ENCODE results near the gene TNIP2.
"Not testable (repeated sequence)": the region's sequence is repeated elsewhere in the genome, so short reads cannot be mapped to it uniquely, and the experiment has no call there.

Gene TNIP2

DNA sequence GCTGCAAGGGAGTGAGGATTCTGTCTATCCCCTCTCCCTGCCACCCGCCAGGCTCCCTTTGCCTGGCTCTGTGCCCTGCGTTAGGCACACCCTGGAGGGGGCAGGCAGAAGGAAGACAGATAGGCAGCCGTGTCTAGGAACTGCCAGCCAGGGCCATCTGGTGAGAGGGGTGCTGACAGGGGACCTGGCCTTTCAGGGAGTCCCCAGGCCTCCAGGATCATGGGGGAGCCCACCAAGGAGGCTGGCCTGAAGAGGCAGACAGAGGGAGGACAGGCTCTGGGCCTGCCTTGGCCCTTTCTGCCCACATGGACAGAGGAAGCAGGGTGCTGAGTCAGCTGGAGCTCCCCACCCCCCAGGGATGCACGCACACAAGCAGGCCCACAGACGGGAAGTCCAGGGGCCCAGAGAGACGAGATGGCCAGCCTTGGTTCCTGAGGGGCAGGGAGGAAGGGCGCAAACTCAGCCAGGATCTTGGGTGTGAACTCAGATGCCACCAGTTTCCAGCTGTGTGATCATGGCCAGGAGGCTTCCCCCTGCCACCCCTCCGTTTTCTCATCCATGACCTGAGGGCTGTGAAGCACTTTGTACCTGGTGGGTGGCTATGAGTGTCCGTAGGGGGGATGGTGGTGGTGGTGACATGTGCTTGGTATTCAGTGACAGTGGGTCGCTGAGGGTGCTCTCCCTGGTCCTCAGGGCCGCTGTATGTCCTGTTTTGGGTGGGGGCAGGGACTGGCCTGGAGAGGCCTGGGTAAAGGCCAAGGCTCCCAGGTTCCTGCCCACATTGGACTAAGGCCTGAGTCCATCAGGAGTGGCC, 38.6 kb upstream of the TNIP2 start:
- in situ Hi-C loops (cut with MboI; ENCODE audit: low sequenced_read_pairs), result no loop called here

DNA sequence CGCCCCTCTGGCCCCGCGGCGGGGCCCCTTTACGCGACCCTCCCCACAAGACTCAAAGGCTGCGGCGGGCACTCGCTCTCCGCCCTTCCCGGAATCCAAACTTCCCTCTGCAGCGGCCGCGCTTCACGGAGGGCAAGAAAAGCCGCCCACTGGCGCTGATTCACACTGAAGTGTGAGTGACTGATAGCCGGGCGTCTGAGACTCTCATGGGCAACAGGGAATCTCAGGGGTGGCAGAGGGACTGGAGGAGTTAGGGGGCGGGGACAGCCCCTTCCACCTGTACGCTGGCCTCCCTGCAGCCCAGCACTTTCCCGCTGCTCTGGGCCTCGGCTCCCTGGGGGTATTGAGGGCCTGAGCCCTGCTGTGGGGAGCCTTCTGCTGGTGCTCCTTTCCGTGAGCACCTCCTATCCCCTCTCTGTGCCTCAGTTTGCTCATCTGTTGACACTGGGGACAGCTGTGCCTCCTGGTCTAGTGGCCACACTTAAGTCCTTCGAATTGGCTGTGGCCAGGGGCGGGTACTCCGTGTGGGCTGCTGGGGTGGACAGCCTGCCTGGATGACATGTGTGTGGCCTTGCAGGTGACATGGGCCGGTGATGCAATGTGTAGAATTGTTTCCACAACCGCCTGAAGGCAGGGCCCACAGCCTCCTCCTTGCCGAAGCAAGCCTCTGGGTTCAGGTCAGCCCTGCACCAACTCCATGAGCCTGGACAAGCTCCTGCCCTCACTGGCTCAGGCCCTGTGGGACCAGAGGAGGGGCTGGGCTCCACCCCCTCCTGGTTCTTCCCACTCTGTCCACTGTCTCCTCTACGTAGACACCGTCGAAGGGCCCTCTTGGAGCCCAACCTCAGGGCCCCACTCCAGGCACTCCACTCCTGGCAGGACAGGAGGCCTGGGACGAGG, 37.7 kb upstream of the TNIP2 start:
- in situ Hi-C loops (cut with MboI; ENCODE audit: low sequenced_read_pairs), result no loop called here

DNA sequence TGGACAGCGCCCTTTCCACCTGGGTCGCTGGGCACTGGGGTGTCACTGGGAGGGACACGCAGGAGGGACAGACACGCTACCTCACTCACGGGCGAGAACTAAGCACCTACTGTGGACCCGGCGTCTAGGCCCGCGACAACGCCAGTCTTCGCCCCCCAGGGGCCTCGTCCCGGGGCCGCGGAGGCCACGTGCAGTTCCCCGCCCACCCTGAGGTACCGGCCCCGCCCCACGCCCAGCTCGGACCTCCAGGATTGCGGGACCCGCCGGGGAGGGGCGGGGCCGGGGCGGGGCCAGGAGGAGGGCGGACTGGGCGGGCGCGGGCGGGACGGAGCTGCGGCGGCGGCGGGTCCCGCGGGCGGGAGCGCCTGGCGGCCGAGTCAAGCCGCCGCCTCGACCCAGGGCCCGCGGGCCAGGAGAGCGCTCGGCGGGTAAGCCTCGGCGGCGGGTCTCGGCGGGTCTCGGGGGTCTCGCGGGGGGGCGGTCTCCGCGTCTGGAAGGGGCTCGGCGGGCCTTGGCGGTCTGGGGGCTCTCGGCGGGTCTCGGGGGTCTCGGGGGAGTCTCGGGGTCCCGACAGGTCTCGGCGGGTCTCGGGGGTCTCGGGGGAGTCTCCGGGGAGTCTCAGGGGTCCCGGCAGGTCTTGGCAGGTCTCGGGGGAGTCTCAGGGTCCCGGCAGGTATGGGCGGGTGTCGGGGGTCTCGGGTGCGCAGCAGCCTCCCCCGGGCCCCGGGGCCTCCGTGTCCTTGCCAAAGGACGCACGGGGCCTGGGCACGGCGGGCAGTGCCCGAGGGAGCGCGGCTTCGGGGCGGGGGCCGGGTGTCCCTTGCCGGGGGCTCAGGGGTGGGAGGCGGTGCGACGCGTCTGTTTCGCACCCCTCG, 36.8 kb upstream of the TNIP2 start, which contains the start of gene SH3BP2:
Gene SH3BP2, plus strand, starts transcription at position 375 of the 875 bp plus-strand sequence. CDS start 27,533 bp downstream, outside the sequence.
- in situ Hi-C loops (cut with MboI; ENCODE audit: low sequenced_read_pairs), result no loop called here

DNA sequence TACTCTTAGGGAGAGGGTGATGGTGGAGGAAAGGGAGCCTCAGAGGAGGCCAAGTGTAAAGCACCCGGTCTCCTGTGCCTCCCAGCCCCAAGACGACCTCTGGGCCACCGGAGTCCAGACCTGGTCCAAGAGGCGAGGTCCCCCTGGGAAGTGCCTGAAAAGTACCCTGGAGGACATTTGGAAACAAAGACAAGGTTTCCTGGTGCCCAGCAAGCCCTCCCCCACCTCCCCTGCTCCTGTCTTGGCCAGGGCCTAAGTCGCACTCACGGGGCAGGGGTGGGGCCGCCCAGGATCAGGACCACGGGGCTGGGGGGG, 36.2 kb upstream of the TNIP2 start:
- in situ Hi-C loops (cut with MboI; ENCODE audit: low sequenced_read_pairs), result no loop called here

DNA sequence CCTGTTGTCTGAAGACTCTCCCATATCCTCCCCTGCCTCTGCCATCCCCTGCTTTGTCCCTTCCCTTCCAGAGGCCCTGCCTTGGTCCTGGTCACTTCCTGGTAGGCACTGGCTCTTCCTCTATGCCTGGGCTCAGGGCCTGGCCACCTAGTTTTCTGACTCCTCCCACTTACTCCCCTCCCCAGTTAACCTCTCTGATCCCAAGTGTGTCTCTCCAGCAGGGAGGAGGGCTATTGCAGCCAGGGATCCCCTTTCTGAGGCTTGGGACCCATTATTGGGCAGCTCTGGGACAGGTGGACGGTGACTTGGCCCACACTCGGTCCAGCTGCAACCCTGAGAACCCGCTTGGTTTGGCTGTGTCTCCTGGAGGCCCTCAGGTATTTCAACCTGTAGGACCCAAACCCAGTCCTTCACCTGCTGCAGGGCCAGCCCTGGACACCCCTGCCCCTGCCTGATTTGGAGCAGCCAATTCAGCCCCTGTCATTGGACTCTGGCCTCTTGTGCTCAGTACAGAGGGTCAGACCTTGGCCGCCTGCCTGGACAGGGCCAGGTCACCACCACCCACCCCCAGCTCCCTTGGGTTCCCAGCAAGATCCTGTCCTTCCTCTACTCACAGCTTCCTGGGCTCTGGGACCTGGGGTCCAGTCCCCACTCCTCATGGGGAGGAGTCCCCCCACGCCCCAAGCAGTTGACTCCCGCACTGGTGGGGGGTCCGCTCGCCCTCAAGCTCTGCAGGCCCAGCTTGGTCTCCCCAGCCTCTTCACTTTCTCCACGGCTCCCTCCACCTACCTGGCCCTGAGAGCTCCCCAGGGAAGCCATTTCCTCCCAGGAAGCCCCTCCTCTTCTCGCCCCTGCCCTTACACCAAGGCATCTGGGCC, 35.6 kb upstream of the TNIP2 start:
- in situ Hi-C loops (cut with MboI; ENCODE audit: low sequenced_read_pairs), result no loop called here

DNA sequence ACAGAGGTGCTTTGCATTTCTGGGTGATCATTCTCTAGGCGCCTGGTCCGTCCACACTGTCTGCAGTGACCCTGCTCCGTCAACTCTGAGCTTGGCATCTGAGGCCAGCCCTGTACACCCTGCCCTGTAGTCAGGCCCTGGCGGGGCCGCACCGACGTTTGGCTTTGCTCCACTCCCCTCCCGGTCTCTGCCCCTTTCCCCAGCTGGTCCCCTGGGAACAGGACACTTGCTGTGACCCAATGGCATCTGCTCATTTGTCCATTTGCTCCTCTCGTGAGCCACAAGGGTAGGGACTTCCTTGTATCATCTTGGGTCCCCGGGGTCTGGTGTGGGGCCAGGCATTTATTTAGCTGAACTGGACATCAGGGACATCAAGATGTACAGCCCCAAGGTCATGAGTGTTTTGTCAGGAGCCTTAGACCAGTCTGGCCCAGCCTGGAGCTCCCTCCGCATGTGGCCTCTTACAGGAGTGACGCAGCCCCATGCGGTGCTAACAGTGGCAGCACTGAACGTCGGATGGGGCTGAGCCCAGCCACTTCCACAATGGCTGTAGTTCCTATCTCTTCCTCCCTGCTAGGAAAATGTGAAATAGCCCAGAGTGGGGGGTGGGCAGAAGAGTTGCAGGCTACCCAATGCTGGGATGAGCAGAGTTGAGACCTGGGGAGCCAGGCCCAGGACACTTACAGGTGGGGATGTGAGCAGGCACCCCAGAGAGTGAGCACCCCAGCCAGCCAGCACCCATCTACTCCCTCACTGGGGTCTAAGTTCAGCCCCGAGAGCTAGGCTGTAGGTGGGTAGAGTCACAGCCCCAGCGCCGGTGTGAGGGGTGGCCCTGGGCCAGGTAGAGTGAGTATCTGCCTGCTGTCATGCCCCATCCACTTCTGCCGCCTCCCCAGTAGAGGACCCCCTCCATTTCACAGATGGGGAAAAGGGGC, 34.7 kb upstream of the TNIP2 start:
- in situ Hi-C loops (cut with MboI; ENCODE audit: low sequenced_read_pairs), result no loop called here

DNA sequence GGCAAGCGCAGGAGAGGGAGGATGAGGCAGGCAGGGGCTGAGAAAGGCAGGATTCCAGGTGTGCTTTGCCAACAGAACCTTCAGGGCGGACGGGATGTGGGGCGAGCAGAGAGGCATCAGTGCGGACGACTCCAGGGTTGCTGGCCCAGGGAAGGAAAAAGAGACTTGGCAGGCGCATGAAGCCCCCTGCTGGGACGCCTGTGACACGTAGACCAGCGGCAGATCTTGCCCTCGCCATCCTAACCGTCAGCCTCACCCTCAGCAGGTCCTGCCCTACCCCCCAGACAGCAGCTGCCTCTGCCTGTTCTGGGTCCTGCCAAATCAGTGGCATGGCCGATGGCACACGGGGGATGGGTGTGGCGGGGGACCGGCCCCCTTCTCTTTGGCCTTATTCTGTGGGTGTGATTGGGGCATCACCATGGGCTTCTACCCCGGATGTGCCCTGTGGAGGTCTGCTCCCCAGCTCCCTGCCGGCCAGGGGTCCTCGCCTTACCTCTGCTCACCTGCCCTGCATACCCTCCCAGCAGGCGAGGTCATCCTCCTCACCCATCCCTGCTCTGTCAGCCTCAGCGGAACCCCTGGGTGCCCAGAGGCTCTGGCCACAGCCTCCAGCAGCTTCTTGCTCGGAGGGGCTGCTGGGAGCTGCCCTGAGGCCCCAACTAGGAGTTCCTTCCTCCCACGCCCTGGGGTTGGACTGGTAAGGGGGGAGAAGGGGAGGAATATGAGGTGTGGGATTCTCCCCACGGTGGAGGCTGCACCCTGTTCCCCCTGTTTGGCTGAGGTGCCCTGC, 33.9 kb upstream of the TNIP2 start:
- in situ Hi-C loops (cut with MboI; ENCODE audit: low sequenced_read_pairs), result no loop called here

DNA sequence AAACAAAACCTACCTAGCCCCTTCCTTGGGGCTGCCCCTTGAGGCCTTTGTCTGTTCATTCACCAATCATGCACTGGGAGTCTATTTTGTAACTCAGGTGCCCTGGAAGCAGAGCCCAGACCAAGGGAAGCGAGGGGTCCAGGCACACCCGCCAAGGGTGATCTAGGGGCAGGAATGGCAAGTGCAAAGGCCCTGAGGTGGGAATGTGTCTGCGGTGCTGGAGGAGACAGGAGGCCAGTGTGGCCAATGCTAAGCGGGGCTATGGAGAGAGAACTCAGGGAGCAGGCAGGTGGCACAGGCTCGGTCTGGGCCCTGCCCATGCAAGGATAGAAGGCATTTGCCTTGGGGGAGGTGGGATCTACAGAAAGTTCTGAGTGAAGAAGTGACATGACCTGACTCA, 33.2 kb upstream of the TNIP2 start:
- in situ Hi-C loops (cut with MboI; ENCODE audit: low sequenced_read_pairs), result no loop called here

DNA sequence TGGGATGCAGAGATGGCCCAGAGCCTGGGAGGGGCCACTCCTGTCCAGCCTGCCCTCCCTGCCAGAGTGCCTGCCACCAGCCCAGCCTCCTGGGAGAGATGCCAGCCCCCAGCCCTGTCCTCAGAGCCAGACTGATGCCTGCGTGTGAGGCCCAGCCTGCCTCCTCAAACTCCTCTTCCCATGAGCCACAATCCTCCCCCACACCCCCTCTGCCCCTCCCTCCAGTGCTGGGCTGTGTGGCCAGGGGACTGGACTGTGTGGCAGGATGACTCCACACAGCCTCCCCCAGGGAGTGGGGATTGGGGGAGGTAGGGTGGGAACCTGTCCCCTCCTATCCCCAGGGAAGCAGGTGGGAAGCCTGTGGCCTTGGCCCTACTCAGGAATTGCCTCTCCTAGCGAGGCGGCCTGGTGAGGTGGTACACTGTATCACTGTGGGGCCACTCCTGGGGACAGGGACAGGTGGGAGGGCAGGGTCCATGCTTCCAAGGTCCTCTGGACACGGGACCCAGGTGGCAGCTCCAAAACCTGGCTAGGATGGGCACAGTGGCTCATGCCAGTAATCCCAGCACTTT, 32.5 kb upstream of the TNIP2 start:
- in situ Hi-C loops (cut with MboI; ENCODE audit: low sequenced_read_pairs), result no loop called here

DNA sequence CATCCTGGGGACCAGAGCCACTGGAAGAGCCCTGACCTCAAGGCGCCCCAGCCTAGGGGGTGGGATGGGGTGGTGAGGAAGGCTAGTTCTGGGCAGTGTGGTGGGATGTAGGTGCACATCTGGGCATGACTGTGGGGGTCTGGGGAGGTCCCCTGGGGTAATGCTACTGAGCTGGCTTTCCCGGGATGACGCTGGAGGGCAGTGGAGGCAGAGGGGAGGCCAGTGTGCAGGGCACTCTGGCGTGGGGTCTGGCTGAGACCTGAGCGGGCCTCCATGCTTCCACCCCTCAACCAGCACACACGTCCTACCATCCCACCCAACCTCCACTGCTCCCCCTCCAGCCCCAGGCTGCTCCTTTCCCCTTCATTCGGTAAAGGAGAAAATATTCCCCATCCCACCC, 32.0 kb upstream of the TNIP2 start:
- in situ Hi-C loops (cut with MboI; ENCODE audit: low sequenced_read_pairs), result no loop called here

DNA sequence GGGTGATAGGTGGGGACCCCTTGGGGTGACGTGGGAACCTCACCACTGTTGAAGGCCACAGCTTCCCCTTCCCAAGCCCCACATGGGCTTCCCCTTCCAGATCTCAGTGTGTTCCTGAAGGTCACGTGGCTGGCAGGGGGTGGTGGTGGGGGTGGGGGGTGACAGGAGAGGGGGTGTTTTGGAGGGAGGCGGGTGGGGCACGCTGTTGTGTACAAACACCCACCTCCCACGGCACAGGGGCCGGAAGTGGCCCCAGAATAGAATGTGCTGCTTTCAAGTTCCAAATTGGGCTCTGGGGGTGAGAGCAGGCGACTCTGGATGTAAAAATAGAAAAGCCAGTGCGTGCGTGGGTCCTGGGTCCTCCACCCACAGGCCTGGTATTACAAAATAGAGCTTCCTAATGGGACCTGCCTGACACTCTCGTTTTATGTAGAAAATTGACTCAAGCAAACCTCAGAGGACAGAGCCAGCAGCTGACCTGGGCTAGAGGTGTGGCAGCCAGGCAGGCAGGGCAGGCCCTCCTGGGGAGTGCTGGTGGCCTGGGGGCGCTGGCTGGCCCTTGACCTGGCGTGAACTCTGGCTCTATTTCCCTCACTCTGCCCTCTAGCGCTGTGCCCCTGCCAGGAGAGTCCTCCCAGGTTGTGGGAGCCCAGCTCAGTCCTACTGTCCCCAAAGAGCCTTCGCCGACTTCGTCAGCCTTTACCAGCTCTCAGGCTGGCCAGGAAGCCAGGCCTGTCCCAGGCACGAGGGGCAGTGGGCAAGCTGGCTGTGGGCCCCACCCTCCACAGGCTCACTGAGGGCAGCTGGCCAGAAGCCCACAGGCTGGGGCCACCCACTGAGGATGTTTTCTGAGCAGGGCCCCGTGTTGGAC, 31.3 kb upstream of the TNIP2 start:
- in situ Hi-C loops (cut with MboI; ENCODE audit: low sequenced_read_pairs), result no loop called here

DNA sequence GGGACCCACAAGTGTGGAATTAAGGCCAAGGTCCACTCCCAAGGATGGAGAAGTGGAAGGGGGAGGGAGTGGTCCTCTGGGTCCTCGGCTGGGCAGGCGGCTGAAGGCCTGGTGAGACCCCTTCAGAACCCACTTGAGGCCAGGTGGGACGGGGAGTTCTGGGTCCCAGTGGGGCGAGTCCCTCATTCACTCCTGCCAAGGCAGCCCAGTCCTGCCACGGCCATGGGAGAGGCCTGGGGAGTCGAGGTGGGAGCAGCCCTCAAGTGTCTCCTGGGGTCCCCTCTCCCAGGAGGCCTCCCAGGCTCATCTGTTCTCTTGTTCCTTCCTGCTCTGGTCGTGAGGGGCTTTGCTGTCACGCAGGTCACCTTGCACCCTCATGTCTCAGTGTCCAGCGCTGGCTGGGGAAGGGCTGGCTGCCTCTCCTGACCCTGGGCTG, 30.7 kb upstream of the TNIP2 start:
- in situ Hi-C loops (cut with MboI; ENCODE audit: low sequenced_read_pairs), result no loop called here

DNA sequence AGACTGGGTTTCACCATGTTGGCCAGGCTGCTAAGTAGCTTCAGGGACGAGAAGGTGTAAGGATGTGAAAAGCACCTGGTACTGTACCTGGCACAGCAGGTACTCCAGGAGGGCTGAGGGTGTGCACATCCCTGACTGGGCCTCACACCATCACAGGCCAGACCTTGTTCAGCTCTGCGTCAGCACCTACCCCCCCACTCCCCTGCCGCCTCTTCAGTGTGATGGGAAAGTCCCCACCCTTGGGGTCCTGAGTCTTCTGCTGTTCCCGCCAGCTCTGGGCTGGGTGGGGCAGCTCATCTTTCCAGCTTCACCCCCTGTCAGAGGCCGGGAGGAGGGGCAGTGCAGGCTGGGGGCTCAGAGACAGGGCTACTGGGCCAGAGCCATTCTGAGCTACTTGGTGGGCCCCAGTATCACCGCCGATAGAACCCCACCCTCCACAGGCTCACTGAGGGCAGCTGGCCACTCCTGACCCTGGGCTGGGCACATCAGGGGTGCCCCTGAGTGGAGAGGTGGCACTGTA, 30.1 kb upstream of the TNIP2 start:
- in situ Hi-C loops (cut with MboI; ENCODE audit: low sequenced_read_pairs), result no loop called here

DNA sequence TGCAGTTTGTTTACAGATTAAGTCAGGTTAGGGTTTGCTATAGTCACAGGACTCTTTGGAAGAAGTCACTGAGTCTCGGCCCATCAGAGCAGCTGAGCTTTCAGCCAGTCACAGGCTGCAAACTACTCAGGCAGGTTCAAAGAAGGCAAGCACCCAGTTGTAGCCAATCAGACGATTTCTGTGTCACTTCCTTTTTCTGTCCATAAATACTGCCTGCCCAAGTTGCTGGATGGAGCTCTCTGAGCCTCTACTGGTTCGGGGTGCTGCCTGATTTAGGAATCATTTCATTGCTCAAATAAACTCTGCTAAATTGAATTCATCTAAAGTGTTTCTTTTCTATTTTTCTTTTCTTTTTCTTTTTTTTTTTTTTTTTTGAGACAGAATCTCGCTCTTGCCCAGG, 29.5 kb upstream of the TNIP2 start:
- in situ Hi-C loops (cut with MboI; ENCODE audit: low sequenced_read_pairs), result no loop called here

DNA sequence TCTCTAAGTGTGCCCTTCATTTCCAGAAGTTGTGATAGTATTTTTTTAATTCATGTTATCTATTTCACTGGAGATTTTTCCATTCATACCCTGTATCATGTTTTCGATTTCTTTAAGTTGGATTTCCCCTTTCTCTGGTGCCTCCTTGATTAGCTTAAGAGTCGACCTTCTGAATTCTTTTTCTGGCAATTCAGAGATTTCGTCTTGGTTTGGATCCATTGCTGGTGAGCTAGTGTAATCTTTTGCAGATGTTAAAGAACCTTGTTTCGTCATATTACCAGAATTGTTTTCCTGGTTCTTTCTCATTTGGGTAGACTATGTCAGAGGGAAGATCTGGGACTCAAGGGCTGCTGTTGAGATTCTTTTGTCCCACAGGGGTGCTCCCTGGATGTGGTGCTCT, 27.7 kb upstream of the TNIP2 start:
- in situ Hi-C loops (cut with MboI; ENCODE audit: low sequenced_read_pairs), result no loop called here

DNA sequence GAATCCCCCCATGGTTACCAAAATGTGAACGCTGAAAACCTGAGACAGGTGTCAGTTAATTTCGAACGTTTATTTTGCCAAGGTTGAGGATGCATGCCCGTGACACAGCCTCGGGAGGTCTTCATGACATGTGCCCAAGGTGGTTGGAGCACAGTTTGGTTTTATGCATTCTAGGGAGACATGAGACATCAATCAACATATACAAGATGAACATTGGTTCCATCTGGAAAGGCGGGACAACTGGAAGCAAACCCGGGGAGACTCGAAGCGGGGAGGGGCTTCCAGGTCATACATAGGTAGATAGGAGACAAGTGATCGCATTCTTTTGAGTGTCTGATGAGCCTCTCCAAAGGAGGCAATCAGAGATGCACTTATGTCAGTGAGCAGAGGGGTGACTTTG, 25.8 kb upstream of the TNIP2 start:
- in situ Hi-C loops (cut with MboI; ENCODE audit: low sequenced_read_pairs), result no loop called here

DNA sequence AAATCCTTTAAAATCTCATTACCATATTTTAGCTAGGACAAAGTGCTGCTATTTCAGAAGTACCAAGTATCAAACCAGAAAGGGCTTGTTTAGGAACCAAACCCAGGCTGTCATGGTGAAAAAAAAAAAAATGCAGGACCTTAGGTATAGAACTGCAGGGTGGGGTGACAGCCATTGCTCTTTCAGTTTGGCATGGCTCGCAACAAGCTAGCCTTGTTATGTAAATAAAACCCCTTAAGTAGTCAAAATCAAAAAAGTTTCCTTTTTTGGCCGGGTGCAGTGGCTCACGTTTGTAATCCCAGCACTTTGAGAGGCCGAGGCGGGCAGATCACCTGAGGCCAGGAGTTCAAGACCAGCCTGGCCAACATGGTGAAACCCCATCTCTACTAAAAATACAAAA, 24.5 kb upstream of the TNIP2 start:
- in situ Hi-C loops (cut with MboI; ENCODE audit: low sequenced_read_pairs), result not testable (repeated sequence)
